ENCODE measurements around the gene UGT3A1. TPM values are rescaled to one million over a fixed set of nuclear protein-coding genes. Genes with fewer than 3 reads are reported as not detected.

Gene UGT3A1
- total RNA-seq, 4 donors from 2014 or later = 0.54 to 1.1 TPM; not detected in 2

- no peaks in the 10 kb centered on the region for H3K36me3 ChIP-seq
- no peak overlapping the region for H3K27ac ChIP-seq
- TF ChIP-seq POLR2A (IDR thresholded peaks at IDR 0.05) = no peak
- TF ChIP-seq, protein P1, sequence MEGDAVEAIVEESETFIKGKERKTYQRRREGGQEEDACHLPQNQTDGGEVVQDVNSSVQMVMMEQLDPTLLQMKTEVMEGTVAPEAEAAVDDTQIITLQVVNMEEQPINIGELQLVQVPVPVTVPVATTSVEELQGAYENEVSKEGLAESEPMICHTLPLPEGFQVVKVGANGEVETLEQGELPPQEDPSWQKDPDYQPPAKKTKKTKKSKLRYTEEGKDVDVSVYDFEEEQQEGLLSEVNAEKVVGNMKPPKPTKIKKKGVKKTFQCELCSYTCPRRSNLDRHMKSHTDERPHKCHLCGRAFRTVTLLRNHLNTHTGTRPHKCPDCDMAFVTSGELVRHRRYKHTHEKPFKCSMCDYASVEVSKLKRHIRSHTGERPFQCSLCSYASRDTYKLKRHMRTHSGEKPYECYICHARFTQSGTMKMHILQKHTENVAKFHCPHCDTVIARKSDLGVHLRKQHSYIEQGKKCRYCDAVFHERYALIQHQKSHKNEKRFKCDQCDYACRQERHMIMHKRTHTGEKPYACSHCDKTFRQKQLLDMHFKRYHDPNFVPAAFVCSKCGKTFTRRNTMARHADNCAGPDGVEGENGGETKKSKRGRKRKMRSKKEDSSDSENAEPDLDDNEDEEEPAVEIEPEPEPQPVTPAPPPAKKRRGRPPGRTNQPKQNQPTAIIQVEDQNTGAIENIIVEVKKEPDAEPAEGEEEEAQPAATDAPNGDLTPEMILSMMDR (IDR thresholded peaks at IDR 0.05) = no peak
- H3K4me3 ChIP-seq = no peak overlapping the region
- no peaks in the 10 kb centered on the region for H3K9me3 ChIP-seq
- no peaks in the 10 kb centered on the region for H3K27me3 ChIP-seq
- no peaks in the 10 kb centered on the region for H3K4me1 ChIP-seq
- DNase-seq = no peak
These were observed 30.9 kb downstream of the UGT3A1 start for GRCh38 chr5:35960328-35960727.

DNA sequence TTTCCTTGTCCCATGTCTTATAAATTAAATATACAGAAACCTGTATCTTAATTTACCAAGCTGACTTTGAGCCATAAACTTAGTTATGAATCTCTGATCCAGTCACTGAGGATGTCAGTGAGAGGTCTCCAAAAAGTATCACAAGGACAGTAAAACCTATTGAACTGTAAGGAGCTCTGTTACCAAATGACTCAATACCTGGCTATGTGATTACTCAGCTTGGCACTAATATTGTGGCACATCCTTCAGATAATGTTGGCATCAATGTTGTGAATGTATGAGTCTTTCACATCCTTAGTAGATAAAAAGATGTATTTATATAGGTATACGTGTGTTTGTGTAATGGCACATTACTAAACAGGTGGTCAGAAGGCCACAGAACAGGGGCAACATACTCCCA is 34.8 kb downstream of the UGT3A1 start:
- Histone ChIP-seq H3K27ac (no peak overlapping the region), H3K4me3 (no peak overlapping the region), H3K27me3 (no peaks in the 10 kb centered on the region), H3K36me3 (no peaks in the 10 kb centered on the region), H3K9me3 (no peaks in the 10 kb centered on the region), H3K4me1 (no peaks in the 10 kb centered on the region)
- no peak for DNase-seq
- TF ChIP-seq, protein P1 (IDR thresholded peaks at IDR 0.05) = no peak
- TF ChIP-seq POLR2A (IDR thresholded peaks at IDR 0.05) = no peak

DNA sequence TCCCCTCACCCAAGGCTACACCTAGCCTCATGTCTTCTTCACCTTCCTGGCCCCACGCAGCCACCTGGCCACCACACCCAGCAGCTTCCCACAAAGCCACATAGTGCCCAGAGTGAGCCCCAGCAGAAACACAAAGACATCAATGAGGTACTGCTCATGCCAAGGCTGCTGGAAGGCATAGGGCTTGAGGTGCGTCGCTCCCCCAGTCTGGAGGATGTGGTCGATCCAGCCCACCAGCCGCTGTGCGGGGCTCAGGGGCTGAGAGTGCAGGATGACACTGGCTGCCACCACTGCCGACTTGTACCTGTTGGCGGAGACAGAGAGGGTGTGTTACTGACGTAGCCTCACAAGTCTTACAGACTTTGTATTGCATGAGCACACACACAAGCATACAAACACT is 37.0 kb downstream of the UGT3A1 start:
- no peak overlapping the region for H3K27ac ChIP-seq
- TF ChIP-seq, protein P1 (IDR thresholded peaks at IDR 0.05) = no peak
- TF ChIP-seq POLR2A (IDR thresholded peaks at IDR 0.05) = no peak
- H3K4me3 ChIP-seq = no peak overlapping the region
- no peaks in the 10 kb centered on the region for H3K4me1 ChIP-seq
- H3K9me3 ChIP-seq = no peaks in the 10 kb centered on the region
- no peaks in the 10 kb centered on the region for H3K36me3 ChIP-seq
- no peak for DNase-seq
- H3K27me3 ChIP-seq = no peaks in the 10 kb centered on the region

DNA sequence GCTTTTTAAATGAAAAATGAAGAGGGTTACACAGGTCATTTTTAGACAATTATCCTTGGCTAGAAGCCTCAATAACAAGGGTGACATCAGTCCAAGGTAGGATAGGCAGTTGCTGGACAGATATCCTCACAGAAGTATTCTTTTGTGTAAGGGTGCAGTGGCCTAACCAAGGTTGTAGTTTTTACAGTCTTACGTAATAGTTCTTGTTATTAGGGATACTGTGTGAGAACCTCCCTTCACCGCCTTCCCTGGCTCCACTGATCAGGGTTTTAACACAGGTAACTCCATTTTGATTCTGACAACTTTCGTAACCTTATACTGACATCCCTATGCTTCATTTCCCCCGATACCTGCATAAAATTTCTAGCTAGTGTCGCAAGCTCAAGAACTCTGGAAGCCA is 44.1 kb downstream of the UGT3A1 start:
- Histone ChIP-seq H3K27ac (no peak overlapping the region), H3K36me3 (no peaks in the 10 kb centered on the region), H3K27me3 (no peaks in the 10 kb centered on the region), H3K4me1 (no peaks in the 10 kb centered on the region), H3K9me3 (no peaks in the 10 kb centered on the region), H3K4me3 (no peak overlapping the region)
- no peak for DNase-seq
- TF ChIP-seq, protein P1 (IDR thresholded peaks at IDR 0.05) = no peak

DNA sequence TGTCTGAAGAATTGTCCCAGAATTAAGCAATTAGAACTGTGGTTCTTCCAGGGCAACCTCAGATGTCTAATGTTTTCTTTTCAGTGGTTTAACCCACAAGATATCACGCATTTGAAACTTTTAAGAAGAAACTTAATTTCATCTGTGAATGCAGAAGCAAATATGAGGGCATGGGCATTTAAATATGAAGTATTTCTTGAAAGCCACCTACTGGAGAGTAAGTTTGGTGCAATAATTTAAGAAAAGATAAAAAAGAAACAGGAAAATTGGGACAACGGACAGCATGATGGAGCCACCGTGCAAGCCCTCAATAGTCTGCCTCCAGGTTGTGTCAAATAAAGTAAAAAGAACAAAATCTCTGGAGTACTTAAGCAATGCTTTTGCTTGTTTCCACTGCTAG is 51.6 kb downstream of the UGT3A1 start:
- H3K9me3 ChIP-seq = no peaks in the 10 kb centered on the region
- H3K27me3 ChIP-seq = no peaks in the 10 kb centered on the region
- no peak overlapping the region for H3K4me3 ChIP-seq
- no peaks in the 10 kb centered on the region for H3K36me3 ChIP-seq
- DNase-seq = no peak
- no peaks in the 10 kb centered on the region for H3K4me1 ChIP-seq
- H3K27ac ChIP-seq = no peak overlapping the region
- TF ChIP-seq, protein P1 (IDR thresholded peaks at IDR 0.05) = no peak
- TF ChIP-seq POLR2A (IDR thresholded peaks at IDR 0.05) = no peak

GRCh38 chr5:35938568-35939227 is 52.5 kb downstream of the UGT3A1 start, which contains the start of gene CAPSL:
CAPSL (minus strand) TSS chr5:35938622; CDS start chr5:35921120, 17,502 bp downstream.
- no peaks in the 10 kb centered on the region for H3K9me3 ChIP-seq
- no peak within 1 kb of the TSS for H3K27ac ChIP-seq
- no peak within 1 kb of the TSS for H3K4me3 ChIP-seq
- no peaks in the 10 kb centered on the region for H3K4me1 ChIP-seq
- no peaks in the 10 kb centered on the region for H3K36me3 ChIP-seq
- TF ChIP-seq POLR2A (IDR thresholded peaks at IDR 0.05) = no peak
- no peak for DNase-seq
- H3K27me3 ChIP-seq = no peaks in the 10 kb centered on the region

Measured in Peyer's patch (tissue), 4 donors.